A549 (cell line): ENCODE results near the gene CTPS2.

Source experiments
- EP300 ChIP-seq, 2 experiments: fragments of >200 bp; sonication (Bioruptor Twin); formaldehyde crosslinking; IDR thresholded peaks; 2 replicates in 1 of 2; 3 replicates in 1 of 2; pipeline ENCODE4 v1.6.1; 2016 to 2017
- FOSB ChIP-seq: fragments of 250-450 bp; sonication (Bioruptor Pico); IDR thresholded peaks from 2 replicates; pipeline ENCODE4 v1.5.0; 2020; ENCODE audit warnings: mild to moderate bottlenecking, moderate library complexity
- POLR2A ChIP-seq: IDR thresholded peaks from 2 replicates; pipeline ENCODE4 v1.6.1; 2012; ENCODE audit warnings: mild to moderate bottlenecking, low read length
- RFX5 ChIP-seq: fragments of 450-650 bp; IDR thresholded peaks from 2 replicates; pipeline ENCODE4 v1.7.1; 2014; ENCODE audit warnings: antibody characterized with exemption, mild to moderate bottlenecking, moderate library complexity
- ZFP36 ChIP-seq: fragments of 450-650 bp; IDR thresholded peaks from 2 replicates; pipeline ENCODE4 v1.6.1; 2014; ENCODE audit warnings: borderline replicate concordance; ENCODE audit not compliant: partially characterized antibody
- TF ChIP-seq, protein P1 (sequence below): fragments of >200 bp; sonication (Bioruptor Twin); formaldehyde crosslinking; IDR thresholded peaks from 3 replicates; pipeline ENCODE4 v1.5.1; 2016
- TF ChIP-seq, protein P2 (sequence below): IDR thresholded peaks from 2 replicates; pipeline ENCODE4 v1.6.1; 2012
- TF ChIP-seq, protein P3 (sequence below): fragments of 200-600 bp; sonication (generic); IDR thresholded peaks from 2 replicates; pipeline ENCODE4 v1.6.1; 2016; ENCODE audit warnings: antibody characterized with exemption, mild to moderate bottlenecking, moderate library complexity

DNA sequence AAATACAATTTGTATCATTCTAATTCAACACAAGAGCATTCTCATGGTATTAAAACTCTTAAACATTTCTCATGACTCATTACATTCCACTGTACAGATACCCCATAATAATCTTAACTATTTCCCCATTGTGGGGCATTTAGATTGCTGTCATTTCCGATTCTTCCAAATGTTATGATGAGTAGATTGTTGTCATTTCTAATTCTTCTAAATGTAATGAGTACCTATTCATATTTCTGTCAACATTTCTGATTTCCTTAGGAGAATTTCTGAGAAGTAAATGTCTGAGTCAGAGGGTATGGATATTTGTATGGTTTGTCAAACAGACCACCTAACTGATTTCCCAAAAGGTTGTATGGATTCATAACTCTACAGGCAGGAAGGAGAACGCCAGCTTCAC is 54.2 kb downstream of the CTPS2 start:
- TF ChIP-seq, protein P1, sequence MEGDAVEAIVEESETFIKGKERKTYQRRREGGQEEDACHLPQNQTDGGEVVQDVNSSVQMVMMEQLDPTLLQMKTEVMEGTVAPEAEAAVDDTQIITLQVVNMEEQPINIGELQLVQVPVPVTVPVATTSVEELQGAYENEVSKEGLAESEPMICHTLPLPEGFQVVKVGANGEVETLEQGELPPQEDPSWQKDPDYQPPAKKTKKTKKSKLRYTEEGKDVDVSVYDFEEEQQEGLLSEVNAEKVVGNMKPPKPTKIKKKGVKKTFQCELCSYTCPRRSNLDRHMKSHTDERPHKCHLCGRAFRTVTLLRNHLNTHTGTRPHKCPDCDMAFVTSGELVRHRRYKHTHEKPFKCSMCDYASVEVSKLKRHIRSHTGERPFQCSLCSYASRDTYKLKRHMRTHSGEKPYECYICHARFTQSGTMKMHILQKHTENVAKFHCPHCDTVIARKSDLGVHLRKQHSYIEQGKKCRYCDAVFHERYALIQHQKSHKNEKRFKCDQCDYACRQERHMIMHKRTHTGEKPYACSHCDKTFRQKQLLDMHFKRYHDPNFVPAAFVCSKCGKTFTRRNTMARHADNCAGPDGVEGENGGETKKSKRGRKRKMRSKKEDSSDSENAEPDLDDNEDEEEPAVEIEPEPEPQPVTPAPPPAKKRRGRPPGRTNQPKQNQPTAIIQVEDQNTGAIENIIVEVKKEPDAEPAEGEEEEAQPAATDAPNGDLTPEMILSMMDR = no peak
- TF ChIP-seq ZFP36 (no peak), POLR2A (no peak), FOSB (CRISPR knock-in tag) (no peak), RFX5 (no peak), EP300 (IDR thresholded peaks at IDR 0.05) (no peak)
- TF ChIP-seq, protein P2, sequence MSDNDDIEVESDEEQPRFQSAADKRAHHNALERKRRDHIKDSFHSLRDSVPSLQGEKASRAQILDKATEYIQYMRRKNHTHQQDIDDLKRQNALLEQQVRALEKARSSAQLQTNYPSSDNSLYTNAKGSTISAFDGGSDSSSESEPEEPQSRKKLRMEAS = no peak
- TF ChIP-seq, protein P3, sequence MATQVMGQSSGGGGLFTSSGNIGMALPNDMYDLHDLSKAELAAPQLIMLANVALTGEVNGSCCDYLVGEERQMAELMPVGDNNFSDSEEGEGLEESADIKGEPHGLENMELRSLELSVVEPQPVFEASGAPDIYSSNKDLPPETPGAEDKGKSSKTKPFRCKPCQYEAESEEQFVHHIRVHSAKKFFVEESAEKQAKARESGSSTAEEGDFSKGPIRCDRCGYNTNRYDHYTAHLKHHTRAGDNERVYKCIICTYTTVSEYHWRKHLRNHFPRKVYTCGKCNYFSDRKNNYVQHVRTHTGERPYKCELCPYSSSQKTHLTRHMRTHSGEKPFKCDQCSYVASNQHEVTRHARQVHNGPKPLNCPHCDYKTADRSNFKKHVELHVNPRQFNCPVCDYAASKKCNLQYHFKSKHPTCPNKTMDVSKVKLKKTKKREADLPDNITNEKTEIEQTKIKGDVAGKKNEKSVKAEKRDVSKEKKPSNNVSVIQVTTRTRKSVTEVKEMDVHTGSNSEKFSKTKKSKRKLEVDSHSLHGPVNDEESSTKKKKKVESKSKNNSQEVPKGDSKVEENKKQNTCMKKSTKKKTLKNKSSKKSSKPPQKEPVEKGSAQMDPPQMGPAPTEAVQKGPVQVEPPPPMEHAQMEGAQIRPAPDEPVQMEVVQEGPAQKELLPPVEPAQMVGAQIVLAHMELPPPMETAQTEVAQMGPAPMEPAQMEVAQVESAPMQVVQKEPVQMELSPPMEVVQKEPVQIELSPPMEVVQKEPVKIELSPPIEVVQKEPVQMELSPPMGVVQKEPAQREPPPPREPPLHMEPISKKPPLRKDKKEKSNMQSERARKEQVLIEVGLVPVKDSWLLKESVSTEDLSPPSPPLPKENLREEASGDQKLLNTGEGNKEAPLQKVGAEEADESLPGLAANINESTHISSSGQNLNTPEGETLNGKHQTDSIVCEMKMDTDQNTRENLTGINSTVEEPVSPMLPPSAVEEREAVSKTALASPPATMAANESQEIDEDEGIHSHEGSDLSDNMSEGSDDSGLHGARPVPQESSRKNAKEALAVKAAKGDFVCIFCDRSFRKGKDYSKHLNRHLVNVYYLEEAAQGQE = no peak
